Duodenal mucosa (tissue), 2 donors: Measurements from ENCODE around the gene OR1I1.

Experiments used
- H3K27ac ChIP-seq: one replicate; pipeline ENCODE4 v1.7.0; 2013; ENCODE audit warnings: low read depth, low read length
- H3K27me3 ChIP-seq, 2 donors: one replicate each; pipeline ENCODE4 v1.7.0; 2013; ENCODE audit warnings: low read length in 2 of 2, control low read depth in 1 of 2; ENCODE audit not compliant: insufficient read depth in 2 of 2, control insufficient read depth in 1 of 2
- H3K36me3 ChIP-seq, 2 donors: one replicate each; pipeline ENCODE4 v1.7.0; 2013; ENCODE audit warnings: low read length in 2 of 2, control low read depth in 1 of 2; ENCODE audit not compliant: insufficient read depth in 2 of 2, control insufficient read depth in 1 of 2
- H3K4me1 ChIP-seq, 2 donors: one replicate each; pipeline ENCODE4 v1.7.0; 2013; ENCODE audit warnings: low read length in 2 of 2, control low read depth in 1 of 2; ENCODE audit not compliant: insufficient read depth in 2 of 2, control insufficient read depth in 1 of 2
- H3K4me3 ChIP-seq, 2 donors: one replicate each; pipeline ENCODE4 v1.7.0; 2013; ENCODE audit warnings: low read length in 2 of 2, low read depth in 1 of 2
- H3K9ac ChIP-seq, 2 donors: one replicate each; pipeline ENCODE4 v1.7.0; 2013; ENCODE audit warnings: low read length in 2 of 2, low read depth in 1 of 2
- H3K9me3 ChIP-seq, 2 donors: one replicate each; pipeline ENCODE4 v1.7.0; 2013; ENCODE audit warnings: low read length in 2 of 2, control low read depth in 1 of 2; ENCODE audit not compliant: control insufficient read depth in 1 of 2

The OR1I1 gene

DNA sequence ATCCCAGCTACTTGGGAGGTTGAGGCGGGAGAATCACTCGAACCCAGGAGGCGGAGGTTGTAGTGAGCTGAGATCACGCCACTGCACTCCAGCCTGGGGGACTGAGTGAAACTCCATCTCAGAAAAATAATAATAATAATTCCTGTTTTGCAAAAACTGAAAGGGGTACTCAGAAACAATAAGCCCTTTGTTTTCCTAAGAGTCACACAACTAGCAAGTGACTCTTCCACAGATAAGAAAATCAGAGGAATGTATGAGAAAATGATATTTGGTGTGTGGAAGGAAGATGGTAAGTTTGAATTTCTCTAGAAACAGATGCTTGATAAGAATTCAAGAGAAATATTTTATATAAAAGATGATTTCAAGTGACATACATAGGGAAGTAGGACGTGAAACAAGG, 60.3 kb downstream of the OR1I1 start:
- H3K27me3 ChIP-seq = no peaks in the 10 kb centered on the region
- H3K27ac ChIP-seq = no peak overlapping the region
- no peak overlapping the region for H3K4me3 ChIP-seq
- H3K9me3 ChIP-seq = no peaks in the 10 kb centered on the region
- H3K9ac ChIP-seq = no peak overlapping the region
- H3K4me1 ChIP-seq = no peaks in the 10 kb centered on the region
- no peaks in the 10 kb centered on the region for H3K36me3 ChIP-seq
